Measurements from ENCODE around the gene GNB2.
A peak's percentile ranks its signal among the peaks of the same experiment; 100 is the strongest.

Gene GNB2

GRCh38 chr7:100673302-100673941 lies at the start of gene GNB2:
Gene GNB2, plus strand, starts transcription at chr7:100673740. Its CDS starts 2,526 bp downstream, at chr7:100676266.
- peak; percentile 94 for DNase-seq

- no peak for DNase-seq
Observed at GRCh38 chr7:100623951-100624824, 49.4 kb upstream of the GNB2 start.

- no peak for DNase-seq
Observed at GRCh38 chr7:100626055-100626454, 47.5 kb upstream of the GNB2 start.

GRCh38 chr7:100626530-100627237 lies 46.9 kb upstream of the GNB2 start:
- no peak for DNase-seq

- DNase-seq: no peak
Observed at GRCh38 chr7:100627238-100627549, 46.3 kb upstream of the GNB2 start.

- no peak for DNase-seq
Observed at GRCh38 chr7:100629117-100629716, 44.3 kb upstream of the GNB2 start.

- no peak for DNase-seq
Observed at GRCh38 chr7:100630066-100630465, 43.5 kb upstream of the GNB2 start.

GRCh38 chr7:100632951-100633717 lies 40.4 kb upstream of the GNB2 start:
- DNase-seq: peak; percentile 42

GRCh38 chr7:100639995-100640516 lies 33.5 kb upstream of the GNB2 start:
- DNase-seq: no peak

GRCh38 chr7:100640517-100641440 lies 32.8 kb upstream of the GNB2 start:
- no peak for DNase-seq

GRCh38 chr7:100641463-100641859 lies 32.1 kb upstream of the GNB2 start, which contains the start of gene TFR2:
Gene TFR2, minus strand, starts transcription at chr7:100641552. Its CDS starts 43 bp downstream, at chr7:100641509.
- no peak for DNase-seq

- no peak for DNase-seq
Observed at GRCh38 chr7:100641860-100642533, 31.5 kb upstream of the GNB2 start.

GRCh38 chr7:100642534-100642907 lies 31.0 kb upstream of the GNB2 start:
- DNase-seq: no peak

- DNase-seq: no peak
Observed at GRCh38 chr7:100649826-100650565, 23.5 kb upstream of the GNB2 start.

- DNase-seq: no peak
Observed at GRCh38 chr7:100654908-100655831, 18.4 kb upstream of the GNB2 start.

GRCh38 chr7:100655908-100656674 lies 17.4 kb upstream of the GNB2 start, which contains the start of gene ACTL6B:
Gene ACTL6B, minus strand, starts transcription at chr7:100656448. Its CDS starts 94 bp downstream, at chr7:100656354.
- peak; percentile 67 for DNase-seq

GRCh38 chr7:100662194-100662776 lies 11.3 kb upstream of the GNB2 start:
- DNase-seq: peak; percentile 17
